Fibroblast of lung (primary cell): ENCODE data around the gene ANKFN1.

Source experiments
- EZH2 ChIP-seq: IDR thresholded peaks from 2 replicates; pipeline ENCODE4 v1.5.1; 2012; ENCODE audit warnings: low read length, control low read depth, mild to moderate bottlenecking; ENCODE audit errors: missing control alignments
- TF ChIP-seq, protein P1 (sequence below), 2 donors: IDR thresholded peaks in 1 of 2; conservative IDR thresholded peaks in 1 of 2; 1 replicate in 1 of 2; 2 replicates in 1 of 2; pipeline ENCODE4 v1.5.1; 2011 to 2012; ENCODE audit warnings: low read length in 2 of 2, control low read depth in 1 of 2, inconsistent platforms in 1 of 2, low read depth in 1 of 2, mild to moderate bottlenecking in 1 of 2

DNA sequence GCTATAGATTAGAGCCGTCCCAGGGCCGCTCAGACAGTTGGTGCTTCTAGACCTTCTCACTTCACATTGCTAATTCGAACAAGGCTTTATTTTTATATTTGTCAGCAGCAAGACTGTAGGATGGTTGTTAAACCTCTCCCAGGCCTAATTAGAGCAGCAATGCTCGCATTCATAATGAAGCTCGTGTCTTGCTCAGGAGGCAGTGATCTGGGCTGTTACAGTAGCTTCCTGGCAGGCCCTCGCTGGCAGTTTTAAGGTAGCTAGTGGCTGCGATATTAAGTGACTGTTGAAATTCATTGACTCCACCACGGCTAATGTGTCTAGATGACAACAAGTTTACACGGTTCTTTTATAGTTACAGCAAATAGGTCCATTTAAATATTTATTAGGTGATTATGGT lies 23.2 kb upstream of the ANKFN1 start:
- TF ChIP-seq, protein P1, sequence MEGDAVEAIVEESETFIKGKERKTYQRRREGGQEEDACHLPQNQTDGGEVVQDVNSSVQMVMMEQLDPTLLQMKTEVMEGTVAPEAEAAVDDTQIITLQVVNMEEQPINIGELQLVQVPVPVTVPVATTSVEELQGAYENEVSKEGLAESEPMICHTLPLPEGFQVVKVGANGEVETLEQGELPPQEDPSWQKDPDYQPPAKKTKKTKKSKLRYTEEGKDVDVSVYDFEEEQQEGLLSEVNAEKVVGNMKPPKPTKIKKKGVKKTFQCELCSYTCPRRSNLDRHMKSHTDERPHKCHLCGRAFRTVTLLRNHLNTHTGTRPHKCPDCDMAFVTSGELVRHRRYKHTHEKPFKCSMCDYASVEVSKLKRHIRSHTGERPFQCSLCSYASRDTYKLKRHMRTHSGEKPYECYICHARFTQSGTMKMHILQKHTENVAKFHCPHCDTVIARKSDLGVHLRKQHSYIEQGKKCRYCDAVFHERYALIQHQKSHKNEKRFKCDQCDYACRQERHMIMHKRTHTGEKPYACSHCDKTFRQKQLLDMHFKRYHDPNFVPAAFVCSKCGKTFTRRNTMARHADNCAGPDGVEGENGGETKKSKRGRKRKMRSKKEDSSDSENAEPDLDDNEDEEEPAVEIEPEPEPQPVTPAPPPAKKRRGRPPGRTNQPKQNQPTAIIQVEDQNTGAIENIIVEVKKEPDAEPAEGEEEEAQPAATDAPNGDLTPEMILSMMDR (conservative IDR thresholded peaks at IDR 0.05 in 1 of 2, IDR thresholded peaks at IDR 0.05 in 1 of 2; ENCODE audit: low read depth in 1 of 2, low read length in 2 of 2), result no peak
- no peak for TF ChIP-seq EZH2
